ENCODE results near the gene PRKAR2A.

The PRKAR2A gene

DNA sequence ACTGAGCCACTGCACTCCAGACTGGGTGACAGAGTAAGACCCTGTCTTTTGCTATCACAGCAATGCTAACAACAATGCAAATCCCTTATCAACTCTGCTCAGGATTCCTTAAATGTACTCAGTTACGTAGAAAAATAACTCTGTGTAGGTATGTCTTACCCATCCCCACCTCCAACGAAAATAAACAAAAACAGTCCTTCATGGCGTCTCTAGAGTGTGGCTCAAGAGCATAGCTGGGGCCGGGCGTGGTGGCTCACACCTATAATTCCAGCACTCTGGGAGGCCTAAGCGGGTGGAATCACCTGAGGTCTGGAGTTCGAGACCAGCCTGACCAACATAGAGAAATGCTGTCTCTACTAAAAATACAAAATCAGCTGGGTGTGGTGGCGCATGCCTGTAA, 148.8 kb downstream of the PRKAR2A start:
- in situ Hi-C loops (cut with HindIII; ENCODE audit: low pct_ligation_motif_present, low sequenced_read_pairs), result no loop called here
- no peak overlapping the region for H3K27ac ChIP-seq
- no peaks in the 10 kb centered on the region for H3K27me3 ChIP-seq (replicated peaks)
- TF ChIP-seq, protein P1, sequence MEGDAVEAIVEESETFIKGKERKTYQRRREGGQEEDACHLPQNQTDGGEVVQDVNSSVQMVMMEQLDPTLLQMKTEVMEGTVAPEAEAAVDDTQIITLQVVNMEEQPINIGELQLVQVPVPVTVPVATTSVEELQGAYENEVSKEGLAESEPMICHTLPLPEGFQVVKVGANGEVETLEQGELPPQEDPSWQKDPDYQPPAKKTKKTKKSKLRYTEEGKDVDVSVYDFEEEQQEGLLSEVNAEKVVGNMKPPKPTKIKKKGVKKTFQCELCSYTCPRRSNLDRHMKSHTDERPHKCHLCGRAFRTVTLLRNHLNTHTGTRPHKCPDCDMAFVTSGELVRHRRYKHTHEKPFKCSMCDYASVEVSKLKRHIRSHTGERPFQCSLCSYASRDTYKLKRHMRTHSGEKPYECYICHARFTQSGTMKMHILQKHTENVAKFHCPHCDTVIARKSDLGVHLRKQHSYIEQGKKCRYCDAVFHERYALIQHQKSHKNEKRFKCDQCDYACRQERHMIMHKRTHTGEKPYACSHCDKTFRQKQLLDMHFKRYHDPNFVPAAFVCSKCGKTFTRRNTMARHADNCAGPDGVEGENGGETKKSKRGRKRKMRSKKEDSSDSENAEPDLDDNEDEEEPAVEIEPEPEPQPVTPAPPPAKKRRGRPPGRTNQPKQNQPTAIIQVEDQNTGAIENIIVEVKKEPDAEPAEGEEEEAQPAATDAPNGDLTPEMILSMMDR (IDR thresholded peaks at IDR 0.05; ENCODE audit: low read depth, low read length, missing control alignments), result no peak
- no peak overlapping the region for H3K4me3 ChIP-seq (ENCODE audit: low read depth, low read length)
- H3K36me3 ChIP-seq (replicated peaks), result peaks cover 41% of the 10 kb centered on the region
- DNase-seq, result no peak

GRCh38 chr3:48697952-48698351, 149.7 kb downstream of the PRKAR2A start:
- TF ChIP-seq, protein P1 (IDR thresholded peaks at IDR 0.05; ENCODE audit: low read depth, low read length, missing control alignments), result no peak
- H3K4me3 ChIP-seq (ENCODE audit: low read depth, low read length), result no peak overlapping the region
- no peaks in the 10 kb centered on the region for H3K27me3 ChIP-seq (replicated peaks)
- H3K36me3 ChIP-seq (replicated peaks), result peaks cover 51% of the 10 kb centered on the region
- no peak for DNase-seq
- no peak overlapping the region for H3K27ac ChIP-seq
- in situ Hi-C loops (cut with HindIII; ENCODE audit: low pct_ligation_motif_present, low sequenced_read_pairs), result no loop called here

- Histone ChIP-seq H3K27me3 (replicated peaks) (no peaks in the 10 kb centered on the region), H3K27ac (no peak overlapping the region), H3K36me3 (replicated peaks) (peaks cover 62% of the 10 kb centered on the region), H3K4me3 (ENCODE audit: low read depth, low read length) (no peak overlapping the region)
- DNase-seq, result no peak
- in situ Hi-C loops (cut with HindIII; ENCODE audit: low pct_ligation_motif_present, low sequenced_read_pairs), result no loop called here
- TF ChIP-seq, protein P1 (IDR thresholded peaks at IDR 0.05; ENCODE audit: low read depth, low read length, missing control alignments), result no peak
Observed at GRCh38 chr3:48696601-48697000, 151.1 kb downstream of the PRKAR2A start.
